RPMI8226 (cell line): Measurements from ENCODE around the gene GGTLC2.

Experiments
- DNase-seq: peaks from one replicate; pipeline ENCODE4 v3.0.0-alpha.2; 2015

GGTLC2 gene

DNA sequence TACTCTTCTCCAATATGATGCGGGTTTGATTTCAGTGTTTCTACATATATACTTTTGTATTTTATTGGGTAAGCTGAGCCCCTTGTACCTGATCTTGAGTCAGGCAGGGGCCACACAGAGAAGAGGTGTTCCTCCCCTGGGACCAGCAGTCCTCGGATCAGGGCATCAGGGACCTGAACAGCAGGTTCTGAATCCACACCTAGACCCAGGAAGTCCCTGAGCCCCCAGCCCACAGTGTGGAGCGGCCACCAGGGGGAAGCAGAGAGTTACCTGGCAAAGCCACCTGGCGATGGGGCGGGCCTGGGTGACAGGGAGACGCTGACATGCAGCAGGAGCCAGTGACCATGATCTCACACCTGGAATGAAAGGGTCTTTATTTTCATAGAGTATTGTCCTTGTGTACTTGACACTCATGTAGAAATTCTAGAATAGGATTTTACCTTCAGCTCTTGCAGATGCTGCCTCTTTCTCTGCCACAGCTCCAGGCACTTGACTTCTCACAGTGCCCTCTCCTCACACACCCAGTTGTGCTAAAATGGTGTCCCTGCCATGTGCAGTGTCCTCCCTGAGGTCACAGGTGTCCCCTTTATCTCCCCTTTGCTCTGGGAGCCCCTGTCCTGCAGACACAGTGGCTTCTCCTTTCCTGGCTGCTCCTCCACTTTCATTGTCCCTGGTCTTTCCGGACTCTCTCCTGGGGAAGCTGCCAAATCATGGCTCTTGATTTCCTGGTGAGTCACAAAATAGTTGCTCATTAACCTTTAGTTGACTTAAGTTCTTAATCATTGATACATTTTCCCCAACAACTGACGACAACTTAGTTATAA, 48.5 kb downstream of the GGTLC2 start:
- DNase-seq: peak; percentile 66

- DNase-seq: no peak
Observed at GRCh38 chr22:22693531-22693884, 49.1 kb downstream of the GGTLC2 start.

- no peak for DNase-seq
Observed at GRCh38 chr22:22694106-22694505, 49.7 kb downstream of the GGTLC2 start.

- DNase-seq: no peak
Observed at GRCh38 chr22:22696104-22696503, 51.7 kb downstream of the GGTLC2 start.
